Muscle layer of duodenum (tissue), 2 donors: ENCODE data around the gene TMEM203.

Experiments
- H3K27ac ChIP-seq: one replicate; pipeline ENCODE4 v1.7.0; 2013; ENCODE audit warnings: mild to moderate bottlenecking, low read length
- H3K27me3 ChIP-seq: one replicate; pipeline ENCODE4 v1.7.0; 2013; ENCODE audit warnings: low read depth, mild to moderate bottlenecking, control low read depth, low read length
- H3K36me3 ChIP-seq, 2 donors: one replicate each; pipeline ENCODE4 v1.7.0; 2013; ENCODE audit warnings: low read length in 2 of 2, control low read depth in 1 of 2, mild to moderate bottlenecking in 1 of 2; ENCODE audit not compliant: insufficient read depth in 2 of 2, control insufficient read depth in 1 of 2
- H3K4me1 ChIP-seq, 2 donors: one replicate each; pipeline ENCODE4 v1.7.0; 2013; ENCODE audit warnings: low read length in 2 of 2, mild to moderate bottlenecking in 2 of 2, control low read depth in 1 of 2, moderate library complexity in 1 of 2; ENCODE audit not compliant: insufficient read depth in 2 of 2, control insufficient read depth in 1 of 2
- H3K4me3 ChIP-seq, 2 donors: one replicate each; pipeline ENCODE4 v1.7.0; 2013; ENCODE audit warnings: low read length in 2 of 2, low read depth in 1 of 2, mild to moderate bottlenecking in 1 of 2
- H3K9me3 ChIP-seq, 2 donors: one replicate each; pipeline ENCODE4 v1.7.0; 2013; ENCODE audit warnings: low read length in 2 of 2, control low read depth in 1 of 2, mild to moderate bottlenecking in 1 of 2; ENCODE audit not compliant: control insufficient read depth in 1 of 2
- donor health status: healthy.

Gene TMEM203

DNA sequence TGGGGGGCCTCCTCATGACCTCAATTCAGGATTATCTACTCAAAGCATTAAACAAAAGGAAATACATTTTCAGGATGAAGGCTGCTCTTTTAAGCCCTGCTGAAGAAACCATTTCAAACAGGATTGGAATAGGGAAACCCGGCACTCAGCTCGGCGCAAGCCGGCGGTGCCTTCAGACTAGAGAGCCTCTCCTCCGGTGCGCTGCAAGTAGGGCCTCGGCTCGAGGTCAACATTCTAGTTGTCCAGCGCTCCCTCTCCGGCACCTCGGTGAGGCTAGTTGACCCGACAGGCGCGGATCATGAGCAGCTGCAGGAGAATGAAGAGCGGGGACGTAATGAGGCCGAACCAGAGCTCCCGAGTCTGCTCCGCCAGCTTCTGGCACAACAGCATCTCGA, 720 bp downstream of the TMEM203 start:
- H3K4me3 ChIP-seq = peak overlapping the region; percentile 84 to 98
- no peaks in the 10 kb centered on the region for H3K9me3 ChIP-seq
- peaks cover 0 to 10% of the 10 kb centered on the region in 2 donors for H3K36me3 ChIP-seq
- peak overlapping the region; percentile 69 for H3K27ac ChIP-seq
- no peaks in the 10 kb centered on the region for H3K27me3 ChIP-seq
- H3K4me1 ChIP-seq = peaks cover 21 to 60% of the 10 kb centered on the region in 2 donors

GRCh38 chr9:137202966-137203365, 2.5 kb downstream of the TMEM203 start:
- Histone ChIP-seq H3K4me3 (no peak overlapping the region), H3K9me3 (no peaks in the 10 kb centered on the region), H3K27ac (no peak overlapping the region), H3K36me3 (no peaks in the 10 kb centered on the region), H3K4me1 (peaks cover 21 to 77% of the 10 kb centered on the region in 2 donors), H3K27me3 (no peaks in the 10 kb centered on the region)

GRCh38 chr9:137201205-137201868, 4.1 kb downstream of the TMEM203 start:
- Histone ChIP-seq H3K4me3 (peak overlapping the region; percentile 61 to 76), H3K9me3 (no peaks in the 10 kb centered on the region), H3K27me3 (no peaks in the 10 kb centered on the region), H3K36me3 (no peaks in the 10 kb centered on the region), H3K4me1 (peaks cover 13 to 74% of the 10 kb centered on the region in 2 donors), H3K27ac (peak overlapping the region; percentile 56)

DNA sequence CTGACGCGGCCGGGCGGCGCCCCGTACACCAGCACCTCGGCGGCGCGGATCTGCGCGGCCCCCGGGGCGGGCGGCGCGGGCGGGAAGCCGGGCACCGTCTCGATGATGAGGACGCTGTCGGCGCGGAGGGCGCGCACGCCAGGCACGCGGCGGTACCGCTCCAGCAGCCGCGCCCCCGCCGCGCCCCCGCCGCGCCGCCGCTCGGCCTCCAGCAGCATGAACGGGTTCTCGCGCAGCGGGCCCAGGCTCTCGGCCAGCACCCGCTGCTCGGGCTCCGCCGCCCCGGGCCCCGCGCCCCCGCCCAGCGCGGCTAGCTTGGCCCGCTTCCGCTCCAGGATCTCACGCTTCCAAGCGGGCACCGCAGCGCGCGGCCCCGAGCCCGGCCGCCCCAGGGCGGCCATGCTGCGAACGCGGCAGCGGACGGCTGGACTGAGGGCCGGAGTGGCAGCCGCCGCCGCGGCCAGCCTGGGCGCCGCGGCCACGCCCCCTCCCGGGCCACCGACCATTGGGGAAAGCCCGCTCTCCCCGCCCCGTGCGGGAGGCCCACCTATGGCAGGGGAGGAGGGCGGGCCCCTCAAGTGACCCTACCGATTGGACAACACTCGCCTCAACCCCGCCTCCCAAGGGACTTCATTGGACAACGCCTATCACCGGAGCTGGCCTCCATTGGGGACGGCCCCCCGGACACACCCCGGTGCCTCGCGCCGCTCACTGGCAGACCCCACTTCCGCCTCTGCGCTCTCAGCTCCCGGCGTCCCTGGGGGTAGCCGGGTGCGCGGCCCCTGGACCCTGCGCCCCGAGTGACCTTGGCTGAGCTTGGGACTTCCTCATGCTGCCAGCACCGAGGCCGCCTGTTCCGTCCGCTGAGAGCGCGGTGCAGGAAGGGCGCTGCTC, 4.9 kb downstream of the TMEM203 start, which contains the start of gene TPRN:
TSS of gene TPRN (minus strand) at position 431 of the 894 bp plus-strand sequence. CDS start at position 401, 30 bp downstream.
- H3K27ac ChIP-seq = peak within 1 kb of the TSS; percentile 56
- H3K27me3 ChIP-seq = no peaks in the 10 kb centered on the region
- no peaks in the 10 kb centered on the region for H3K9me3 ChIP-seq
- peaks cover 10 to 68% of the 10 kb centered on the region in 2 donors for H3K4me1 ChIP-seq
- H3K4me3 ChIP-seq = peak within 1 kb of the TSS; percentile 61 to 76
- no peaks in the 10 kb centered on the region for H3K36me3 ChIP-seq

- Histone ChIP-seq H3K4me3 (peak overlapping the region; percentile 16 to 54), H3K27ac (no peak overlapping the region), H3K4me1 (peaks cover 7 to 62% of the 10 kb centered on the region in 2 donors), H3K36me3 (no peaks in the 10 kb centered on the region), H3K9me3 (no peaks in the 10 kb centered on the region), H3K27me3 (no peaks in the 10 kb centered on the region)
Observed at GRCh38 chr9:137199411-137200121, 5.9 kb downstream of the TMEM203 start.

DNA sequence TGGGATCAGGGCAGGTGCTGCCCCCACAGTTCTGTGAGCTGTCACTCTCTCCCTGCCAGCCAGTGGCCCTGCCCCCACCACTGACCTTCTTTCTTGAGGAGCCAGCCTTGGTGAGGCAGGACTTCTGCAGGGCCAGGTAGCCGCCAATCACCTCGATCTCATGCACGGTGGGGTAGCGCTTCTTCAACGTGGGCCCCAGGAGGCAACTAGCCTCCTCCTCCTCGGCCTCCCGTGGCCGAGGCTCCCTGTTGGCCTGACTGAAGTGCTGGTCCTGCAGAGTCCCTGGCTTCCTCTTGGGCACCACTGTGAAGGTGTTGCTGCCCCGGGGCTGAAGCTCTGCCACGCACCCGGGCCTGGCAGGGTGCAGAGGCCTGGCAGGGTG, 6.6 kb downstream of the TMEM203 start:
- H3K4me3 ChIP-seq = peak overlapping the region in 1 of 2 donors; percentile 54
- peaks cover under 1 to 55% of the 10 kb centered on the region in 2 donors for H3K4me1 ChIP-seq
- no peaks in the 10 kb centered on the region for H3K27me3 ChIP-seq
- H3K27ac ChIP-seq = no peak overlapping the region
- H3K36me3 ChIP-seq = no peaks in the 10 kb centered on the region
- H3K9me3 ChIP-seq = no peaks in the 10 kb centered on the region

DNA sequence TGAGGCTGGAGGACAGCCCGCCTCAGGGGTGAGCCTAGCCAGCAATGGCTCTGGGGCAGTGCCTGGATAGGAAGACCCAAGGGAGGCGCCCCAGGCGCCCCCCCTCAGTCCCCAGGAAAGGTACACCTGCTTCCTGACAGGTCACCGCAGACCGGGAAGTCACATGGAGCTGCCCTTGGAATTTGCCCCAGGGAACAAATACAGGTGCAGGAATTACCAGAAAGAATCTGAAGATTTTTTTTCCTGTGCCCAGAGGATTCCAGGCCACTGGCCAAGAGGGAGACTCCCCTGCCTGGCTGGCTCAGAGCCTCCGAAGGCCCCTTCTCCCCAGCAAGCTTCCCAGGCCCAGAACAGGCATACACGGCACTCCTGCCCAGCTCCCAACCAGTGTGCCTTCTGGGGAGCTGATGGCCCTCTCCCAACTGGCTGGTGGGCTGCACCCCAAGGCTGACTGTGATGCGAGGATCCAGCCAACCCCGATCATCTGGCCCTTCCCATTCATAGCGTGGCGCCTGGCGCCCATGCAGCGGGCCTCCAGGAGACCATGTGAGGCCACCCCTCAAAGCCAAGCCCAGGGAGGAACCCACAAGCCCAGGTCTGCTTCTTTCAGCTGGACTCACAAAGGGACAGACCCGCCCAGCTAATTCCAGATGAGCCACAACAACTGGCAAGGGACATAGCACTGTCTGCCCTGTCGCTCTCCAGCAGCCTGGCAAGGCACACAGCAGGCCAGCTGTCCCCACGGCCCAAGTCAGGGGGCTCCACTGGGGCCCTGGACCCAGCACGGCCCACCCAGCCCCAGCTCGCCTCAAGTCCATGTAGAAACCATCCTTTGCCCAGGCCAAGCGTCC, 7.2 kb downstream of the TMEM203 start:
- Histone ChIP-seq H3K27me3 (no peaks in the 10 kb centered on the region), H3K9me3 (no peaks in the 10 kb centered on the region), H3K4me3 (peak overlapping the region in 1 of 2 donors; percentile 54), H3K4me1 (peaks cover 0 to 49% of the 10 kb centered on the region in 2 donors), H3K36me3 (no peaks in the 10 kb centered on the region), H3K27ac (peak overlapping the region; percentile 8)

DNA sequence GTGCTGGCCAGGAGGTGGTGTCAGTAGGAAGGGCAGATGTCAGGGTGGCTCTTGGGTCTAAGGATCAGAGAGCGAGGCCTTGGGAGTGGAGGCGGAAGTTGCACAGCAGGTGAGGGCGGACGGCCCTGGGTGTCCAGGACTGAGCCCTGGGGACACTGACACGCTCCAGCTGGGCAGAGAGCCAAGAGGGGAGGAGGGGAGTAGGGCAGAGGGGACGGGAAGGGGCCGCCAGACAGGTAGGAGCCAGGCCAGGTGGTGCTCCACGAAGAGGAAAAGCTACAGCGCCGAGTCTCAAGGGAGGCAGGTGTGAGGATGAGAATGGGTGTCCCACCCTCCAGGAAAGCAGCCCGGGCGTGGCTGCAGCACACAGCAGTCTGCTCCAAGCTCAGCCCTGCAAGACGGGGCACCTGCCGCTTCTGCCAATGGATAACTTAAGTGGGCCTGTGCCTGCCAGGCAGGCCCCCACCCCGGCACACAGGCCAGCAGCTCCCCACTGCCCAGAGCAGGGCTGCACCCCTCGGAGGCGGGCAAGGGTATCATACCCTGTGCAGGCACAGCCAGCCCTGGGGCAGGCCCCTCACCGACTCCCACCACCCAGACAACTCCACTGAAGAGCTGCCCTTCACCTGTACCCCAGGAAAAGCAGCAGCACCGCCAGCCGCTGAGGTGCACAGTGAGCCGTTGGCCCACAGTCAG, 9.8 kb downstream of the TMEM203 start:
- Histone ChIP-seq H3K4me3 (no peak overlapping the region), H3K36me3 (peaks cover 5 to 7% of the 10 kb centered on the region in 2 donors), H3K9me3 (no peaks in the 10 kb centered on the region), H3K27me3 (no peaks in the 10 kb centered on the region), H3K4me1 (peaks cover 0 to 27% of the 10 kb centered on the region in 2 donors), H3K27ac (no peak overlapping the region)

DNA sequence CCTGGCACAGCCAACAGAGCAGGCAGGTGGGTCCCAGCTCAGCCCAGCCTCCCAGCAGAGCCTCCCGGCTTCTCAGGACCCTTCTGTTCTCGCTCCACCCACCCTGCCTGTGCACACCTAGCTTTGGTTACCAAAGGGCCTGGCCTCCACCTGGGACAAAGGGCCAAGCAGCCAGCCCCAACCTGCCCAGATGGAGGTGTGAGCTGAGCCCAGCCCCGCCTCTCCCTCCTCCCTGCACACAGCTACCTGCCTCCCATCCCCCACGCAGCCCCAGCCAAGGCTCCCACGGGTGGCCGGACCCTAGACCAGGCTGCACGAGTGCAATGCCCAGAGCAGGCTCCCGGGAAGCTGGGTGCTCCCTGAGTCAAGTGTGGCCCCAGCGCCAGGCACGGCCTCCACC, 10.5 kb downstream of the TMEM203 start:
- Histone ChIP-seq H3K36me3 (peaks cover 9 to 13% of the 10 kb centered on the region in 2 donors), H3K9me3 (no peaks in the 10 kb centered on the region), H3K4me3 (no peak overlapping the region), H3K27me3 (no peaks in the 10 kb centered on the region), H3K27ac (no peak overlapping the region), H3K4me1 (peaks cover 0 to 35% of the 10 kb centered on the region in 2 donors)

GRCh38 chr9:137194388-137194787, 11.1 kb downstream of the TMEM203 start:
- peaks cover 0 to 35% of the 10 kb centered on the region in 2 donors for H3K4me1 ChIP-seq
- H3K9me3 ChIP-seq = no peaks in the 10 kb centered on the region
- no peaks in the 10 kb centered on the region for H3K27me3 ChIP-seq
- no peak overlapping the region for H3K4me3 ChIP-seq
- no peak overlapping the region for H3K27ac ChIP-seq
- peaks cover 9 to 15% of the 10 kb centered on the region in 2 donors for H3K36me3 ChIP-seq
